HEK293T (cell line): ENCODE measurements around the gene THYN1.

Experiments used
- CTCF ChIA-PET: fragments of 350-600 bp; formaldehyde crosslinking; extraction: SDS; loops from one replicate; lab custom pipeline; 2021; ENCODE audit warnings: antibody characterized with exemption, inconsistent platforms; lab: Yijun Ruan, JAX
- POLR2A ChIA-PET: fragments of 350-600 bp; formaldehyde crosslinking; extraction: SDS; loops from one replicate; lab custom pipeline; 2020; ENCODE audit warnings: antibody characterized with exemption, inconsistent platforms; lab: Yijun Ruan, JAX
- DNase-seq: peaks from one replicate; pipeline ENCODE4 v3.0.0; 2012; ENCODE audit warnings: mixed read lengths; ENCODE audit errors: extremely low spot score
- ARNT ChIP-seq: fragments of 450-650 bp; IDR thresholded peaks from 2 replicates; pipeline ENCODE4 v1.6.1; 2017; ENCODE audit warnings: mild to moderate bottlenecking
- BHLHE40 ChIP-seq: fragments of 450-650 bp; IDR thresholded peaks from 2 replicates; pipeline ENCODE4 v1.6.1; 2016; ENCODE audit warnings: mild to moderate bottlenecking, moderate library complexity, borderline replicate concordance
- CTBP1 ChIP-seq: fragments of 450-650 bp; IDR thresholded peaks from 2 replicates; pipeline ENCODE4 v1.6.1; 2016; ENCODE audit warnings: borderline replicate concordance
- ELF4 ChIP-seq: fragments of 450-650 bp; IDR thresholded peaks from 2 replicates; pipeline ENCODE4 v1.6.1; 2017; ENCODE audit warnings: antibody characterized with exemption
- FOXA1 ChIP-seq: fragments of 450-650 bp; IDR thresholded peaks from 2 replicates; pipeline ENCODE4 v1.6.1; 2016; ENCODE audit warnings: mild to moderate bottlenecking
- FOXK2 ChIP-seq: fragments of 450-650 bp; IDR thresholded peaks from 2 replicates; pipeline ENCODE4 v1.6.1; 2016; ENCODE audit warnings: mild to moderate bottlenecking
- FOXM1 ChIP-seq: fragments of 450-650 bp; IDR thresholded peaks from 2 replicates; pipeline ENCODE4 v1.6.1; 2017; ENCODE audit warnings: mild to moderate bottlenecking, borderline replicate concordance
- HDGF ChIP-seq: fragments of 450-650 bp; IDR thresholded peaks from 2 replicates; pipeline ENCODE4 v1.6.1; 2017; ENCODE audit warnings: antibody characterized with exemption, borderline replicate concordance
- L3MBTL2 ChIP-seq: fragments of 450-650 bp; conservative IDR thresholded peaks from 2 replicates; pipeline ENCODE4 v1.6.1; 2016; ENCODE audit warnings: mild to moderate bottlenecking
- LEF1 ChIP-seq: fragments of 450-650 bp; IDR thresholded peaks from 2 replicates; pipeline ENCODE4 v1.6.1; 2017; ENCODE audit warnings: mild to moderate bottlenecking, borderline replicate concordance
- NFRKB ChIP-seq: fragments of 450-650 bp; IDR thresholded peaks from 2 replicates; pipeline ENCODE4 v1.6.1; 2016; ENCODE audit warnings: mild to moderate bottlenecking, moderate library complexity
- SP1 ChIP-seq: fragments of 450-650 bp; IDR thresholded peaks from 2 replicates; pipeline ENCODE4 v1.6.1; 2017
- SUZ12 ChIP-seq: fragments of 450-650 bp; IDR thresholded peaks from 2 replicates; pipeline ENCODE4 v1.6.1; 2016; ENCODE audit warnings: mild to moderate bottlenecking
- TARDBP ChIP-seq: fragments of 450-650 bp; IDR thresholded peaks from 2 replicates; pipeline ENCODE4 v1.6.1; 2016
- ZNF384 ChIP-seq: fragments of 450-650 bp; IDR thresholded peaks from 2 replicates; pipeline ENCODE4 v1.6.1; 2016
- TF ChIP-seq, protein P1 (sequence below): fragments of 450-650 bp; IDR thresholded peaks from 2 replicates; pipeline ENCODE4 v1.6.1; 2016

Gene THYN1

DNA sequence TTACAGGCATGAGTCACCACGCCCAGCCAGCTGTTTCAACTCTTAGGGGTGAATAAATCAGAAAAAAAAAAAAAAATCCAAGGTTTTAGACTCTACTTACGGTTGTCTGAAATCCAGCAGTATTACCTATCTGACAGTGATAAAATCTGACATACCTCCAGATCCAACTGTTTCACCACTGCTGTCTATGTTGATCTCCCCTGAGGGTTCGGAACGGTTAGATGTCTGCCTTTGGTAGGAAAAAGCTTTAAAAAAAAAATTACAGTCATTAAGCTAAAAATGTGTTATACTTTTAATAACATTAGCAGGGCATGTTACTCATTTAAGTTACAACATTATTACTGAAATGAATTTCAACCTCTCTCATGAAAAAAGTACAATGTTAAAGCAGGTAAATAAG is 50.5 kb downstream of the THYN1 start:
- ChIA-PET CTCF (interaction anchor here (0.6 kb wide), 1 partner anchor 20 kb away, joined by 3 read pairs; no protein-coding TSS in a partner anchor), POLR2A (no interaction called here)
- TF ChIP-seq ARNT (no peak), FOXM1 (no peak), TARDBP (no peak), L3MBTL2 (no peak), BHLHE40 (no peak), CTBP1 (no peak)
- no peak for DNase-seq

DNA sequence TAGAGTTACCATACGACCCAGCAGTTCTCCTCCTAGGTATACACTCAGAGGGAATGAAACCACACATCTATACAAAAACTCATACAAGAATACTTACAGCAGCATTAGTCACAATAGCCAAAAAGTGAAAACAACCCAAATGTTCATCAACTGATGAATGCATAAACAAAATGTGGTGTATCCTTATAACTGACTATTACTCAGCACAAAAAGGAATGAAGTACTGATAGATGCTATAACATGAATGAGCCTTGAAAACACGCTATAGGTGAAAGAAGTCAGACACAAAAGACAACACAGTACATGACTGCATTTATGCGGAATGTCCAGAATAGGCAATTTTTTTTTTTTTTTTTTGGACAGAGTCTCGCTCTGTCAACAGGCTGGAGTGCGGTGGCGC is 52.5 kb downstream of the THYN1 start:
- DNase-seq, result no peak
- TF ChIP-seq LEF1 (no peak), NFRKB (no peak), BHLHE40 (no peak), CTBP1 (no peak), ZNF384 (no peak), SUZ12 (no peak), HDGF (no peak), SP1 (no peak), ARNT (no peak), ELF4 (no peak), FOXA1 (no peak), FOXK2 (no peak), TARDBP (no peak)
- TF ChIP-seq, protein P1, sequence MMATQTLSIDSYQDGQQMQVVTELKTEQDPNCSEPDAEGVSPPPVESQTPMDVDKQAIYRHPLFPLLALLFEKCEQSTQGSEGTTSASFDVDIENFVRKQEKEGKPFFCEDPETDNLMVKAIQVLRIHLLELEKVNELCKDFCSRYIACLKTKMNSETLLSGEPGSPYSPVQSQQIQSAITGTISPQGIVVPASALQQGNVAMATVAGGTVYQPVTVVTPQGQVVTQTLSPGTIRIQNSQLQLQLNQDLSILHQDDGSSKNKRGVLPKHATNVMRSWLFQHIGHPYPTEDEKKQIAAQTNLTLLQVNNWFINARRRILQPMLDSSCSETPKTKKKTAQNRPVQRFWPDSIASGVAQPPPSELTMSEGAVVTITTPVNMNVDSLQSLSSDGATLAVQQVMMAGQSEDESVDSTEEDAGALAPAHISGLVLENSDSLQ, result no peak
- ChIA-PET CTCF (interaction anchor here (0.7 kb wide), 1 partner anchor 8 kb away, joined by 6 read pairs; no protein-coding TSS in a partner anchor), POLR2A (no interaction called here)

DNA sequence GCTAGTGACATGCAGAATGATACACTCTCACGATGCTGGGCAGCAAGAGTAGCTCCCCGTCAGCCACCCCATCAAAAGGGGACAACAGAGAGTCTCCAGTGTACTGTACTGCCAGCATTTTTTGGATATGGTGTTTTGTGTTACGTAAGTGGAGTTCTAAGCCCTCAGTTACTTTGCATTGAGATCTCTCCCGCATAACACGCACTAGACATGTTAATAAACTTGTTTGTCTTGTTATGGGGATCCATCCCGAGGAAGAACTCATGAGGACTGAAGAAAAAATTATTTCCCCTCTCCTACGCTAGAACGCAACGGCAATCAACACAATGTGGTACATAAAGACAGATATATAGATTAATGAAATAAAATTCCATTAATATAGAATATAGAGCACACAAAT is 53.6 kb downstream of the THYN1 start:
- POLR2A ChIA-PET, result interaction anchor here (0.9 kb wide), 1 partner anchor 34 kb away, joined by 3 read pairs; no protein-coding TSS in a partner anchor
- CTCF ChIA-PET, result interaction anchor here (0.8 kb wide), 1 partner anchor 12 kb away, joined by 3 read pairs; no protein-coding TSS in a partner anchor
- TF ChIP-seq HDGF, result no peak
- TF ChIP-seq SUZ12, result no peak
- no peak for TF ChIP-seq FOXA1
- no peak for TF ChIP-seq NFRKB
- no peak for TF ChIP-seq SP1
- no peak for TF ChIP-seq FOXK2
- no peak for TF ChIP-seq LEF1
- TF ChIP-seq, protein P1, result no peak
- TF ChIP-seq TARDBP, result no peak
- TF ChIP-seq ELF4, result no peak
- no peak for TF ChIP-seq ARNT
- no peak for TF ChIP-seq ZNF384
- no peak for TF ChIP-seq CTBP1
- no peak for TF ChIP-seq BHLHE40
- TF ChIP-seq FOXM1, result no peak
- no peak for TF ChIP-seq L3MBTL2
- no peak for DNase-seq
